Activated CD8-positive, alpha-beta T cell treated with anti-CD3 and anti-CD28 coated beads, Interleukin-2, amount 10 ng/mL, durations not matched to agents 7 days and 5 days (primary cell): ENCODE measurements around the gene ADAMTS1. TPM values are rescaled to one million over a fixed set of nuclear protein-coding genes. Genes with fewer than 3 reads are reported as not detected.

Experiments used
- ATAC-seq: fragments of 150-1000 bp; cut with Tn5 transposase; one replicate; pipeline ENCODE4 v1.10.0; 2021; ENCODE audit warnings: moderate library complexity
- CTCF ChIA-PET: fragments of 350-600 bp; sonication (Branson Sonifier 250); formaldehyde crosslinking; loops from one replicate; lab custom pipeline; 2021; ENCODE audit warnings: antibody characterized with exemption; lab: Charles Lee
- POLR2A ChIA-PET: fragments of 350-600 bp; sonication (Branson Sonifier 250); formaldehyde crosslinking; loops from one replicate; lab custom pipeline; 2021; ENCODE audit warnings: antibody characterized with exemption; lab: Charles Lee
- DNase-seq: peaks from one replicate; pipeline ENCODE4 v3.0.0-alpha.2; 2020
- H3K27ac Mint-ChIP-seq: one replicate; pipeline ENCODE4 v1.8.0; 2021; ENCODE audit warnings: mild to moderate bottlenecking, mixed read lengths
- H3K27me3 Mint-ChIP-seq: one replicate; pipeline ENCODE4 v1.8.0; 2021; ENCODE audit warnings: low read depth, mixed read lengths
- H3K36me3 Mint-ChIP-seq: one replicate; pipeline ENCODE4 v1.8.0; 2021; ENCODE audit warnings: low read depth, mixed read lengths
- H3K4me1 Mint-ChIP-seq: one replicate; pipeline ENCODE4 v1.8.0; 2021; ENCODE audit warnings: low read depth, mixed read lengths
- H3K4me3 Mint-ChIP-seq: one replicate; pipeline ENCODE4 v1.8.0; 2021; ENCODE audit warnings: mild to moderate bottlenecking, mixed read lengths
- H3K9me3 Mint-ChIP-seq: one replicate; pipeline ENCODE4 v1.8.0; 2022; ENCODE audit warnings: mixed read lengths; ENCODE audit not compliant: insufficient read depth
- total RNA-seq, 2 experiments: library from RNA; stranded (reverse); gene quantifications; one replicate each; pipeline ENCODE4 v1.2.3, GENCODE V29; 2021

Gene ADAMTS1
- total RNA-seq, 2 experiments from 2014 or later: 0.99 to 1.4 TPM

DNA sequence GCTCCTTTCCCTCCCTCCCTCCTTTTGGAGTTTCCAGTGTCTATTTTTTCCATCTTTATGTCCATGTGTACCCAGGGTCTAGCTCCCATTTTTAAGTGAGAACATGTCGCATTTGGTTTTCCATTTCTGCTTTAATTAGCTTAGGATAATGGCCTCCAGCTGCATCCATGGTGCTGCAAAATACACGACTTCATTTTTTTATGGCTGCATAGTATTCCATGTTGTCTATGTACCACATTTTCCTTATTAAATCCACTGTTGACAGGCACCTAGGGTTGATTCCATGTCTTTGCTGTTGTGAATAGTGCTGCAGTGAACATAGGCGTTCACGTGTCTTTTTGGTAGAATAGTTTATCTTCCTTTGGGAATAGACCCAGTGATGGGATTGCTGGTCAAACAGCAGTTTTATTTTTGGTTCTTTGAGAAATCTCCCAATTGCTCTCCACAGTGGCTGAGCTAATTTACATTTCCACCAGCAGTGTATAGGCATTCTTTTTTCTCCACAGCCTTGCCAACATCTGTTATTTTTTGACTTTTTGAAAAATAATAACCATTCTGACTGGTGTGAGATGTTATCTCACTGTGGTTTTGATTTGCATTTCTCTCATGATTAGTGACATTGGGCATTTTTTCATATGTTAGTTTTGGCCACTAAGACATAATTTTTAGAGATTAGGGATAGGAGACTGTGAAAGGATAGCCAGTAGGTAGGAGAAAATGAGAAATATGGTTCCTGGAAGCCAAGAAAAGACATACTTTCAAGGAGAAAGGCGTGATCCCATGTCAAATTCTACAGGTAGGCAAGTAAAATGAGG is 50.4 kb downstream of the ADAMTS1 start:
- Mint-ChIP-seq H3K27me3 (no peaks in the 10 kb centered on the region), H3K27ac (no peak overlapping the region), H3K9me3 (peaks cover 7% of the 10 kb centered on the region), H3K4me3 (no peak overlapping the region), H3K4me1 (no peaks in the 10 kb centered on the region), H3K36me3 (no peaks in the 10 kb centered on the region)
- POLR2A ChIA-PET: no interaction called here
- CTCF ChIA-PET: no interaction called here
- no peak for DNase-seq
- ATAC-seq: no peak

- Mint-ChIP-seq H3K36me3 (no peaks in the 10 kb centered on the region), H3K4me1 (no peaks in the 10 kb centered on the region), H3K4me3 (no peak overlapping the region), H3K27ac (no peak overlapping the region), H3K9me3 (peaks cover 4% of the 10 kb centered on the region), H3K27me3 (no peaks in the 10 kb centered on the region)
- ATAC-seq (no peak), DNase-seq (no peak)
- ChIA-PET CTCF (no interaction called here), POLR2A (no interaction called here)
Observed at GRCh38 chr21:26790296-26790695, 54.9 kb downstream of the ADAMTS1 start.

DNA sequence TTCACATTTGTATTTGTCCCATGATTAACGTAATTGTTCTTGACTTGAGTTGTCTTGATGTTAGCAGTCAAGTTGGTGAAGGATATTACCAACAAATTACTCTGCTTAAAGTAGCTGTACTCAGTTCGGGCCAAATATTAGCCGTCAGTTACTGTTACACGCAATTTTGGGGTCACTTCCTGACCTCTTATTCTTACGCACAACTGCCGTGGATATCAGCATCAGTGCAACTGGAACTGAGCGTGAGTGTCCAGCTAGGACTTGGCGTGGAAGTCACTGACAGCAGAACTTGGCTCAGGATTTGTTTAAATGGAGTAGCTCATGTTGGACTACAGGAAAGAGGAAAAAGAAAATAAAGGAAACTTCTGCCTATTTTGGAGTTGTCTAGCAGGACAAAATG is 56.4 kb downstream of the ADAMTS1 start:
- CTCF ChIA-PET: no interaction called here
- Mint-ChIP-seq H3K4me3 (no peak overlapping the region), H3K4me1 (no peaks in the 10 kb centered on the region), H3K9me3 (peaks cover 3% of the 10 kb centered on the region), H3K27ac (no peak overlapping the region), H3K27me3 (no peaks in the 10 kb centered on the region), H3K36me3 (no peaks in the 10 kb centered on the region)
- ATAC-seq (no peak), DNase-seq (no peak)
- POLR2A ChIA-PET: no interaction called here

Other genes with a start within 250 kb of the ADAMTS1 start
- gene ADAMTS5, start 121.7 kb upstream of the ADAMTS1 start, total RNA-seq: not detected